GM18502 (cell line): ENCODE results near the gene CMIP.

Source experiments
- ATAC-seq: cut with Tn5 transposase; IDR thresholded peaks from one replicate; pipeline ENCODE4 v1.9.1; 2021; ENCODE audit warnings: mild to moderate bottlenecking; ENCODE audit not compliant: unreplicated experiment, poor library complexity

The CMIP gene

GRCh38 chr16:81627729-81628244 lies 183.2 kb downstream of the CMIP start:
- no peak for ATAC-seq

GRCh38 chr16:81629034-81629802 lies 184.6 kb downstream of the CMIP start:
- ATAC-seq, result no peak

- no peak for ATAC-seq
These were observed 185.5 kb downstream of the CMIP start for GRCh38 chr16:81629896-81630634.

GRCh38 chr16:81630635-81631031 lies 186.0 kb downstream of the CMIP start:
- no peak for ATAC-seq

- no peak for ATAC-seq
These were observed 188.0 kb downstream of the CMIP start for GRCh38 chr16:81632392-81633146.

- ATAC-seq, result no peak
These were observed 188.6 kb downstream of the CMIP start for GRCh38 chr16:81633147-81633619.

- ATAC-seq, result no peak
These were observed 189.2 kb downstream of the CMIP start for GRCh38 chr16:81633680-81634379.

- no peak for ATAC-seq
These were observed 189.9 kb downstream of the CMIP start for GRCh38 chr16:81634380-81635062.

GRCh38 chr16:81635063-81635937 lies 190.7 kb downstream of the CMIP start:
- no peak for ATAC-seq

- no peak for ATAC-seq
These were observed 191.8 kb downstream of the CMIP start for GRCh38 chr16:81636298-81636993.

GRCh38 chr16:81637336-81638235 lies 193.0 kb downstream of the CMIP start:
- no peak for ATAC-seq

- no peak for ATAC-seq
These were observed 193.8 kb downstream of the CMIP start for GRCh38 chr16:81638286-81638945.

GRCh38 chr16:81639348-81639747 lies 194.7 kb downstream of the CMIP start:
- ATAC-seq, result no peak

- no peak for ATAC-seq
These were observed 195.5 kb downstream of the CMIP start for GRCh38 chr16:81639931-81640680.

- no peak for ATAC-seq
These were observed 196.1 kb downstream of the CMIP start for GRCh38 chr16:81640681-81641070.
